Measurements from ENCODE around the gene HYAL2. TPM values are rescaled to one million over a fixed set of nuclear protein-coding genes. Genes with fewer than 3 reads are reported as not detected.
A peak's percentile ranks its signal among the peaks of the same experiment; 100 is the strongest.

The HYAL2 gene
- total and polyA plus RNA-seq, 10 of the 15 experiments (the other 5 are each of a cell fraction or from before 2014, with no cell fraction given), result 0.06 to 21.8 (median 12.7) TPM

DNA sequence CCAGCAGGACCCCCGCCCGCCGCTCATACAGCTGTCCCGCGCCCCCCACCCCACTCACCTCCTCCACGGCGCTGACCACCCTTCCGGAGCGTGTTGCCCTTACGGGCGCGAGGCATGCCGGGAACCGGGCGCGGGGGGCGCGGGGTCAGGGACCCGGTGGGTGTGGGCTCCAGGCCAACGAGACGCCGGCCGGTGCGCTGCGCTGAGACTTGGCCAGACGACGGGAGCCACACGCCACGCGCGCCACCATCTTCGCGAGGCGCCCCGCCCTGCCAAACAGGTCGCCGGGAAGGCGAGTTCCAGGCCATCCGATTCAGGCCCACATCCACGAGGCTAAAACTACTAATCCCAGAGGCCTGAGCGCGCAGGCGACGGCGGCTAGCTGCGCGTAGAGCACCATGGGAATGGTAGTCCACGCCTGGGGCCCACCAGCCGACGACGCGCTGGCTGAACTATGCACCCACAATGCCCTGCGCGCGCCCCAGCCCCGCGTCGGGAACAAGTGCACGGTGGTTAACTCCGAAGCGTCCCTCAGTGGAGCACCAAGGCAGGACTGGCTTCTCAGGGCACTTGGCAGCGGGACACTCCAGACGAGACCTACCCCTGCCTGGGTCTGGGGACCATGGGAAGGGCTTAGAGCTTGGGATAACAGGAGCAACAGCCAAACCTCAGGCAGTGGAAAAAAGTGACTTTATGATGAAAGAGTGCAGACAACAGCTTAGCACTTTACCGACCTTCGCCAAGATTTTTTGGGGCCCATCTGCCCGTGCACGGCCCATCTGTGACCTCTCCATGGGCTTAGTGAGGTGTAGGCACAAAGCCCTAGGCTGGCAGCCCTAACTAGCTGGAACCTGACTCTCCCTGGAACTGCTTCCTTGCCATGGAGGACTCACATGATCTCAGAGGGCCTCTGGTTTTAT, 30.1 kb downstream of the HYAL2 start, which contains the start of gene IFRD2 (continued):
- TF ChIP-seq E2F8 (IDR thresholded peaks at IDR 0.05; ENCODE audit: low read depth, partially characterized antibody) (no peak), ATF3 (IDR thresholded peaks at IDR 0.05; ENCODE audit: borderline replicate concordance, extremely low read depth, low read depth, low read length) (peak; percentile 80), MAX (IDR thresholded peaks at IDR 0.05; ENCODE audit: low read depth, low read length) (peak; percentile 83), CHD1 (IDR thresholded peaks at IDR 0.05; ENCODE audit: low read depth, low read length) (no peak), POLR2AphosphoS2 (IDR thresholded peaks at IDR 0.05; ENCODE audit: low read depth, low read length) (peak; percentile 69; the same call in 1 of the 2 replicates), PML (IDR thresholded peaks at IDR 0.05; ENCODE audit: low read length) (no peak), WRNIP1 (IDR thresholded peaks at IDR 0.05; ENCODE audit: borderline replicate concordance, low read depth, low read length) (0 out of 2 replicates have a peak, but pooled peaks have one; percentile 83), KDM1A (IDR thresholded peaks at IDR 0.05; ENCODE audit: borderline replicate concordance) (no peak), BRCA1 (IDR thresholded peaks at IDR 0.05; ENCODE audit: low read depth, low read length) (0 out of 2 replicates have a peak, but pooled peaks have one; percentile 21), IRF3 (IDR thresholded peaks at IDR 0.05) (no peak), CTCF (IDR thresholded peaks at IDR 0.05 in 2 of 3, conservative IDR thresholded peaks at IDR 0.05 in 1 of 3; ENCODE audit: control insufficient read depth in 2 of 3, extremely low read depth in 1 of 3, insufficient read depth in 1 of 3, low read depth in 3 of 3, low read length in 3 of 3) (no peak), KLF5 (IDR thresholded peaks at IDR 0.05; ENCODE audit: partially characterized antibody) (peak; percentile 89), ZNF24 (IDR thresholded peaks at IDR 0.05) (no peak)
- TF ChIP-seq, protein P1, sequence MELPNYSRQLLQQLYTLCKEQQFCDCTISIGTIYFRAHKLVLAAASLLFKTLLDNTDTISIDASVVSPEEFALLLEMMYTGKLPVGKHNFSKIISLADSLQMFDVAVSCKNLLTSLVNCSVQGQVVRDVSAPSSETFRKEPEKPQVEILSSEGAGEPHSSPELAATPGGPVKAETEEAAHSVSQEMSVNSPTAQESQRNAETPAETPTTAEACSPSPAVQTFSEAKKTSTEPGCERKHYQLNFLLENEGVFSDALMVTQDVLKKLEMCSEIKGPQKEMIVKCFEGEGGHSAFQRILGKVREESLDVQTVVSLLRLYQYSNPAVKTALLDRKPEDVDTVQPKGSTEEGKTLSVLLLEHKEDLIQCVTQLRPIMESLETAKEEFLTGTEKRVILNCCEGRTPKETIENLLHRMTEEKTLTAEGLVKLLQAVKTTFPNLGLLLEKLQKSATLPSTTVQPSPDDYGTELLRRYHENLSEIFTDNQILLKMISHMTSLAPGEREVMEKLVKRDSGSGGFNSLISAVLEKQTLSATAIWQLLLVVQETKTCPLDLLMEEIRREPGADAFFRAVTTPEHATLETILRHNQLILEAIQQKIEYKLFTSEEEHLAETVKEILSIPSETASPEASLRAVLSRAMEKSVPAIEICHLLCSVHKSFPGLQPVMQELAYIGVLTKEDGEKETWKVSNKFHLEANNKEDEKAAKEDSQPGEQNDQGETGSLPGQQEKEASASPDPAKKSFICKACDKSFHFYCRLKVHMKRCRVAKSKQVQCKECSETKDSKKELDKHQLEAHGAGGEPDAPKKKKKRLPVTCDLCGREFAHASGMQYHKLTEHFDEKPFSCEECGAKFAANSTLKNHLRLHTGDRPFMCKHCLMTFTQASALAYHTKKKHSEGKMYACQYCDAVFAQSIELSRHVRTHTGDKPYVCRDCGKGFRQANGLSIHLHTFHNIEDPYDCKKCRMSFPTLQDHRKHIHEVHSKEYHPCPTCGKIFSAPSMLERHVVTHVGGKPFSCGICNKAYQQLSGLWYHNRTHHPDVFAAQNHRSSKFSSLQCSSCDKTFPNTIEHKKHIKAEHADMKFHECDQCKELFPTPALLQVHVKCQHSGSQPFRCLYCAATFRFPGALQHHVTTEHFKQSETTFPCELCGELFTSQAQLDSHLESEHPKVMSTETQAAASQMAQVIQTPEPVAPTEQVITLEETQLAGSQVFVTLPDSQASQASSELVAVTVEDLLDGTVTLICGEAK (IDR thresholded peaks at IDR 0.05; ENCODE audit: borderline replicate concordance), result peak; percentile 70; the same call in 1 of the 2 replicates
